HUES6 (cell line): ENCODE measurements around the gene TMEM207.

ENCODE experiments used
- H3K27ac ChIP-seq: 2 replicates; pipeline ENCODE4 v1.7.0; 2013; ENCODE audit warnings: low read depth, mild to moderate bottlenecking, low read length, inconsistent platforms
- H3K27me3 ChIP-seq: 2 replicates; pipeline ENCODE4 v1.6.1; 2013; ENCODE audit warnings: low read length; ENCODE audit not compliant: control insufficient read depth, insufficient read depth
- H3K36me3 ChIP-seq: 2 replicates; pipeline ENCODE4 v1.6.1; 2013; ENCODE audit warnings: low read length; ENCODE audit not compliant: control insufficient read depth, insufficient read depth
- H3K4me1 ChIP-seq: 2 replicates; pipeline ENCODE4 v1.6.1; 2013; ENCODE audit warnings: low read length; ENCODE audit not compliant: control insufficient read depth, insufficient read depth
- H3K4me3 ChIP-seq: 2 replicates; pipeline ENCODE4 v1.5.1; 2013; ENCODE audit warnings: low read depth, low read length
- H3K9ac ChIP-seq: one replicate; pipeline ENCODE4 v1.6.1; 2013; ENCODE audit warnings: mild to moderate bottlenecking, low read length
- H3K9me3 ChIP-seq: 2 replicates; pipeline ENCODE4 v1.6.1; 2013; ENCODE audit warnings: low read depth, low read length; ENCODE audit not compliant: control insufficient read depth, insufficient read depth

The TMEM207 gene

DNA sequence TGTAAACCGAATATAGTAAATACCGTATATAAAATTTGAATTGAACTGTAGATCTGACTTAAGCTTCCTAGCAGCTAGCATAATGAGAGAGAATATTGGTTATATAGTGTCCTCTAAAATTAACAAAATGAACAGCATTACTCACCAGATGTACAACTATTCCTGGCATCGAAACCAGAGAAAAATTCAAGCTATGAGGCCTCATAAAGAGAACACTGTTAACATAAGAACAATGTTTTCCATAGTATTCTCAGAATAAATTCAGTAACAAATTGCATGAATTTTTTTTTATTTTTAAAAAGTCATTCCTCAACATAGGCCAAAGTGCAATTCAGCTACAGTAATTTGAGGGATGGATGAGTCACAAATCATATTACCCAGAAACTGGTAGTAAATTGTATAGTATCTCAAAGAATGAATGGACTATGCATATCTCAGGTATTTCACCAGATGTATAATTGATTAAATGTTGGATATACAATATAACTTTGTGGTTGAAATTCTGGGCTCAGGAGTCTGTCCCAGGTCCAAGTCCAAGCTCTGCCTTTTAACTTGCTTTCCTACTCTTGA lies 5.0 kb downstream of the TMEM207 start:
- Histone ChIP-seq H3K9ac (no peak overlapping the region), H3K9me3 (no peaks in the 10 kb centered on the region), H3K4me3 (no peak overlapping the region), H3K4me1 (no peaks in the 10 kb centered on the region), H3K27me3 (no peaks in the 10 kb centered on the region), H3K27ac (no peak overlapping the region), H3K36me3 (no peaks in the 10 kb centered on the region)

DNA sequence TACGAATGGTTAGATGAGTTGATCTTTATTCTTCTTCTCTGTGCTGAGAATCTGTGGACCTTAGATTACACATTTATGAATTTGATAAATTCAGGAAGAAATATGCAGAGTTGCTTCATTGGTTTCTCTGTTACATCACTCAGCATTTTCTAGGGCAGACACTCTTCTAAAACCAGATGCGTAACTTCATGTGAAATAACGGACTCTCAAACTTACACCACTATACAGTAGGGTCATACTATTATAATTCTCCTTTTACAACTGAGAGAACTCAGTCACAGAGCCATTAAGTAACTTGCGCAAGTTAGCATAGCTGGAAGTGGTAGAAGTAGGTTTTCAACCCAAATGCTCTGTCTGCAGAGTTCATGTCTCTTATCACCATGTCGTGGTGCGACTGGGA lies 5.7 kb downstream of the TMEM207 start:
- no peaks in the 10 kb centered on the region for H3K9me3 ChIP-seq
- H3K36me3 ChIP-seq = no peaks in the 10 kb centered on the region
- no peaks in the 10 kb centered on the region for H3K27me3 ChIP-seq
- H3K4me1 ChIP-seq = no peaks in the 10 kb centered on the region
- H3K4me3 ChIP-seq = no peak overlapping the region
- no peak overlapping the region for H3K9ac ChIP-seq
- no peak overlapping the region for H3K27ac ChIP-seq

DNA sequence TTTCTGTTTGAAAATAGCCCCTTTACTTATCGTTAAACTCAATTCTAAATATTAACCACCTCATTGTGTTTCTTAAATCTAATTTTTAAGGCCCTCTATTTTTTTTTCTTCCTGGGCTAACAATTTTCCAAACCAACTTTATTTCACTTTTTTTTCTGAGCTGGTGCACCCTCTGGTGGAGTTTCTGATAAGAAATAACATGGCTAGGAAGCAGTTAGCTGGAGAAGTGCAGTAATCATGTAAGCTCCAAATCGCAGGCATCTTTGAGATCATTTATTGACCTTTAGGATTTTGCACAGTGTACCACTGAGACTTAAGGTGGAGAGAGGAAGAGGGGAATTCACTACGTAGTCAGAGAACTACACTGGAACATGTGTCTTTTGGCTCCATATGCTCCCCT lies 6.4 kb downstream of the TMEM207 start:
- Histone ChIP-seq H3K27me3 (no peaks in the 10 kb centered on the region), H3K9ac (no peak overlapping the region), H3K9me3 (no peaks in the 10 kb centered on the region), H3K4me3 (no peak overlapping the region), H3K27ac (no peak overlapping the region), H3K36me3 (no peaks in the 10 kb centered on the region), H3K4me1 (no peaks in the 10 kb centered on the region)

DNA sequence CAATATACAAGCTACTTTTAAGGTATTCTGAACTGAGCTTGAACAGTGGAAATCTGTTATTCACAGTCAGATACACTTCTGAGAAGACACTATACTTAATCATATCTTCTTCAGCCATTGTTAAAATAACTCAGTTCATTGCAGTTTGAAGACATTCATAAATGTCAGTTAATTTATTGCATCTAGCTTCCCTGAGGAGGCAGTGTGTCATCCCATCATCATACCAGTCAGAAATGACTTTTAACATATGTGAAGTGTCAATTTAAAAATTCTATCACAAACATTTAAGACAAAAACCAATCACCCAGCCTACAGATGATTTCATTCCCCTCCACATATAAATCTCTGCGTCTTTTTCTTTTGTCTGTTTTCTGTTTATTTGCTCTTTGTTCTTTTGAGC lies 7.5 kb downstream of the TMEM207 start:
- Histone ChIP-seq H3K9ac (no peak overlapping the region), H3K27me3 (no peaks in the 10 kb centered on the region), H3K27ac (no peak overlapping the region), H3K4me1 (no peaks in the 10 kb centered on the region), H3K4me3 (no peak overlapping the region), H3K36me3 (no peaks in the 10 kb centered on the region), H3K9me3 (no peaks in the 10 kb centered on the region)

DNA sequence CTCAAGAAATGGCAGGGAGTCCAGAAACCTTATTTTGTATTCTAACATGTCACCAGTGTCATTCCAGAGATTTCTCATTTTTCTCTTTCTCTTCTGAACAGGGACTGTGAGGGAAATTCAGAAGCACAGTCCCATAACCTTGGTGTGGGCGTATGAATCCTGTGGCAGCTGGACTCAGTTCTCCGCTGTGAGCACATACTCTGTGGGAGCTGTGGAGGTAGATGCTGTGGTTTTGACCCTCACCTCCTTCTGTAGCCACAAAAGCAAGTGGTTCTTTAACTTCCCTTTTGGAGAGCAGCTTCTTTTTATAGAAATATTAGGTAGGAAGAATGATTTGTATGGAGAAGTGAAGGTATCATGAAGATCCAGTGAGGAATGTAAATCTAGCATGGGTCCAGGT lies 13.4 kb downstream of the TMEM207 start:
- Histone ChIP-seq H3K27ac (no peak overlapping the region), H3K4me3 (no peak overlapping the region), H3K27me3 (no peaks in the 10 kb centered on the region), H3K9ac (no peak overlapping the region), H3K36me3 (no peaks in the 10 kb centered on the region), H3K4me1 (no peaks in the 10 kb centered on the region), H3K9me3 (0 out of 2 replicates have a peak, but pooled peaks cover 3% of the 10 kb centered on the region)

DNA sequence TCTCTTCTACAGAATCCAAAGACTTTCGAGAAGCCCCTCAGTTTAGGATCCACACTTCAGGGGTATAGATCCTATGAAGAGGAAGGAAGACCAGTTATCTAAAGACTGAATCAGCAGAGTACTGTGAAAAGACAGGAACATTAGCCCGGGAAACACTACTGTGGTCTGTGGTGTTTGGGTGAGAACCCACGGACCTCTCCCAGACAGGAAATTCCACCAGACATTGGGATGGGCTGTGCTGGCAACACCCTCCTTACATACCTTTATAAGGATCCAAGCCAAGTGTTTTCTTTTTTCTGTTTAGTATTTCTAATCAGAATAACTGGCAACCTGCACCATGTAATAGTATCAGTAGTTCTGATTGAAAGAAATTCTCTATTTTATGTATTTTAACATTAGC lies 14.1 kb downstream of the TMEM207 start:
- Histone ChIP-seq H3K36me3 (no peaks in the 10 kb centered on the region), H3K4me3 (no peak overlapping the region), H3K9me3 (0 out of 2 replicates have a peak, but pooled peaks cover 3% of the 10 kb centered on the region), H3K27me3 (no peaks in the 10 kb centered on the region), H3K9ac (no peak overlapping the region), H3K27ac (no peak overlapping the region), H3K4me1 (no peaks in the 10 kb centered on the region)

DNA sequence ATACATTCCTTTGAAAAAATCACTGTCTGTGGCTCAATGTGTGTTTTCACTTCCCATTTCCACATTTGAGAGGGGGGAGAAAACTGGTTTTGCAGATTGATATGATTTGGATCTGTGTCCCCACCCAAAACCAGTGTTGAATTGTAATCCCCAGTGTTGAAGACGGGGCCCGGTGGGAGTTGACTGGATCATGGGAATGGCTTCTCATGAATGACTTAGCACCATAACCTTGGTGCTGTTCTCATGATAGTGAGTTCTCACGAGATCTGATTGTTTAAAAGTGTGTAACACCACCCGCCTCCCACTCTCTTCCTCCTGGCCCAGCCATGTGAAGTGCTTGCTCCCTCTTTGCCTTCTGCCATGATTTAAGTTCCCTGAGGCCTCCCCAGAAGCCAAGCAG lies 16.1 kb downstream of the TMEM207 start:
- no peaks in the 10 kb centered on the region for H3K27me3 ChIP-seq
- no peaks in the 10 kb centered on the region for H3K4me1 ChIP-seq

DNA sequence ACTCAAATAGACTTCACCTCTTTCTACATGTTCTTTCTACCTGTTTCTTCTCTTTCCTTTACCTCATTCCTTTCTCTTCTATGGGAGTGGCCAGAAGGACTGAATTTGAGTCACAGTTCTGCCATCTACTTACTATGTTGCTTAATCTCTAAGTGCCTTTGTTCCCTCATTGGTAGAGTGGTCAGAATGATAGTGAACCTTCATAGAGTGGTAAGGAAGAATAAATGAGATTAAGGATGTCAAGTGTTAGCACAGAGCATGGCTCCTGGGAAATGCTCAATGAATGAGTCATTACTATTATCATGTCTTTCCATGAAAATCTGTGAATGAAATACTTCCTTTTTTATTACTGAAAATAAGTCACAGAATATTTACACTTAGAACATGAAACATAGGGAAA lies 17.5 kb downstream of the TMEM207 start:
- H3K36me3 ChIP-seq = no peaks in the 10 kb centered on the region
- H3K4me1 ChIP-seq = no peaks in the 10 kb centered on the region
- H3K27me3 ChIP-seq = no peaks in the 10 kb centered on the region
- H3K9me3 ChIP-seq = 0 out of 2 replicates have a peak, but pooled peaks cover 3% of the 10 kb centered on the region
- H3K4me3 ChIP-seq = no peak overlapping the region
- H3K9ac ChIP-seq = no peak overlapping the region
- no peak overlapping the region for H3K27ac ChIP-seq

More for the DNA sequence above, 16.1 kb downstream of the TMEM207 start:
- Histone ChIP-seq H3K27ac (no peak overlapping the region), H3K9me3 (0 out of 2 replicates have a peak, but pooled peaks cover 3% of the 10 kb centered on the region), H3K4me3 (no peak overlapping the region), H3K9ac (no peak overlapping the region), H3K36me3 (no peaks in the 10 kb centered on the region)

DNA sequence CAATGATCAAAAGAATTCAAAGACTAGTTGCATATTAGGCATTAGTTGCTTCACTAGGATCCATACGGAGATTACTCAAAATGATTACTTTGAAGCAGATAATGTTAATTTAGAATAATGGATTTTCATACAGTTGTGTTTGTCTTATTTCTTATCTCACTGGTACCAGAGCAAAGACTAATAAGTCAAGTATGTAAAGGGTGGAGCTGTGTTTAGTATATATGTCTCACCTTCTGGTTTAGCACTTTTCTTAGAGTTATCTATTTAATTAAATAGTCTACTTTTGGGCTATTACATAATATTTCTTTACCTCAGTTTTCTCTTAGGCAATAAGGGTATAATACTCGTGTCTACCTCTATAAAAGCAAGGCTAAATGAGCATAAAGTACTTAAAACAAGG lies 18.8 kb downstream of the TMEM207 start:
- Histone ChIP-seq H3K4me1 (no peaks in the 10 kb centered on the region), H3K27me3 (no peaks in the 10 kb centered on the region), H3K9me3 (0 out of 2 replicates have a peak, but pooled peaks cover 3% of the 10 kb centered on the region), H3K36me3 (no peaks in the 10 kb centered on the region), H3K9ac (no peak overlapping the region), H3K27ac (no peak overlapping the region), H3K4me3 (no peak overlapping the region)

DNA sequence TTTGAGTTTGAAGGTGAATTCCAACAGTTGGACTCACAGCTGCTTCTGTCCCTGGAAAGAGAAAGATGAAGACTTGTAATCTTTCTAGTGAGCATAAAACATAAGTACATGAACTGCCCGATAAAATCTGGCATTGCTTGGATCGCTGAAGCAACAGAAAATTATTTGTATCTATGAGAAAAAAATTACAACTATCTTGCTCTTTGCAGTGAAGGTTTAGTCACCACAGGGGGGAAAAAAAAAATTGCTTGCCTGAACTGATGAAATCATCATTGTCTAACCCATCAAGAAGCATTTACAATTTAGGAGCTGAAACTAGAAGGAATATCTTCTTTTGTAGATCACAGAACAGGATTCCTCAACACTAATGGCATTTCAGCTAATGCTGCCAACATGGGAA lies 20.0 kb downstream of the TMEM207 start:
- no peaks in the 10 kb centered on the region for H3K4me1 ChIP-seq
- H3K9ac ChIP-seq = no peak overlapping the region
- H3K27ac ChIP-seq = no peak overlapping the region
- H3K4me3 ChIP-seq = no peak overlapping the region
- no peaks in the 10 kb centered on the region for H3K27me3 ChIP-seq
- no peaks in the 10 kb centered on the region for H3K36me3 ChIP-seq
- H3K9me3 ChIP-seq = 0 out of 2 replicates have a peak, but pooled peaks cover 3% of the 10 kb centered on the region

DNA sequence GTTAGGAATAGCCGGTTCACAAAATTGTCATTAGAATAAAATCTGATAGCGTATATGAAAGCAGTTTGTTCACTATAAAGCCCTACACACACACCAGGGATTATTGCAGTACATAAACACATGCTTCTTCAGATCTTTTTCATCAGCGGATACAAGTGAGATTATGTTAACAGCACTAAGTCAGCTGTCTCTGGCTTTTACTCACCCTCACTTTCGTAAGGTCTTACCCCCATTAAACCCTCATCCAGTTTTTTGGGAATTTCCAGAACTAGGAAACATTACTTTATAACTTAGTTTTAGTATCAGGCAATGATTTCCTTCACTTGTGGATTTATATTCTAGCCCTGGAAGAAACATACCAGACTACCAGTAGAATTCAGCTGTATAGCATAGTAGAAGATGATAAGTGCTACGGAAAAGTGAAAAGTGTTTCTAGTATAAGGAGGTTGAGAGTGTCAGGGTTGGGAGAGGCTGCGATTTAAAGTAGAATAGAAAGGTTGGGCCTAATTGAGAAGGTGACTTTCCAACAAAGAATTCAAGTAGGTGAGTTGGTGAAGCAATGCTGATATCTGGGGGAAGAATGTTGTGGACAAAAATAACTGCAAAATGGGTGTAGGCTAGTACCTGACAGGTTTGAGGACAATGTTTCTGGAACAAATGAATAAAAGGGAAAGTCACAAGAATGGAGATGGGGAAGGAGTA lies 22.7 kb downstream of the TMEM207 start:
- H3K27ac ChIP-seq = no peak overlapping the region
- H3K9ac ChIP-seq = no peak overlapping the region
- no peak overlapping the region for H3K4me3 ChIP-seq
- H3K36me3 ChIP-seq = no peaks in the 10 kb centered on the region
- no peaks in the 10 kb centered on the region for H3K9me3 ChIP-seq
- H3K4me1 ChIP-seq = no peaks in the 10 kb centered on the region
- H3K27me3 ChIP-seq = no peaks in the 10 kb centered on the region
